ENCODE measurements around the gene ITGB5. TPM values are rescaled to one million over a fixed set of nuclear protein-coding genes. Genes with fewer than 3 reads are reported as not detected.

ITGB5 gene
- total and polyA plus RNA-seq, 5 experiments from 2014 or later, result 0.27 to 2.8 (median 0.94) TPM; not detected in 1

DNA sequence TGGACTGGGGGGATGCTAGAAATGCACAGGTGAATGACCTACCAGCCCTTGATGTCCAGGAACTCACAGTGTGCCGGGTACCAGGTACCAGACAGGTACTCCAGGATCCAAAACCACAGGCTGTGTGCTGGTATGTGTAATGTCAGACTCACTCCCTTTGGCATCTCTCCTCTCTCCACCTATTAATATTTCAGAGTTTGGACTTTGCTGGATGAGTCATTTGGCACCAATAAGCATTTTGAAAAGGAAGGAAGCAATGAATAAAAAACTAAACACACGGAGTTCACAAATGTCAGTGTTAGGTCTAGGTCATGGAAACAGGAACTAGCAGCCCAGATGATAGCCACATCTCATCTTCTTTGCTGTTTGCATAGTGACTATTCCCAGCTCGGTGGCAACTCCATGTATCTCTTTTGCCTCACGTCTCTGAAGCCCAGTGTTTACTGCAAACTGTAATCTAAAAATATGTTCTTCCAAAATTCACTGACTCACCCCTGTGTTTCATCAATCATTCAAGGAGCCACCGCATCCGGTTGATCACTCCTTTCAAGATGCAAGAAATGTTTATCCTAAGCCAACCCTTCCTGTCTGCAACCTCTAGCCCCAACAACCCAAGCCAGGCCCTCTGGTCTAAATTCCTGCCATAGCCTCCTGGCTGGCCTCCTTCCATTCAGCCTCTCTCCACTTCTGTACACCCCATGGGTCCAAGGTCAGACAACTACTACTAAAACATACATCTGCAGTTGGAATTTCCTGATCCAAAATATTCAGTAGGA lies 8.4 kb downstream of the ITGB5 start:
- Mint-ChIP-seq H3K27me3 (peaks cover 13 to 32% (median 22%) of the 10 kb centered on the region in 5 donors), H3K36me3 (no peaks in the 10 kb centered on the region), H3K4me1 (peaks cover 5 to 12% (median 10%) of the 10 kb centered on the region in 4 donors), H3K27ac (peak overlapping the region in 1 of 10 donors; percentile 23), H3K9me3 (no peaks in the 10 kb centered on the region), H3K4me3 (peak overlapping the region in 2 of 10 donors; percentile 3 to 7)
- DNase-seq (no peak), ATAC-seq (no peak)
- POLR2A ChIA-PET, result no interaction called here

GRCh38 chr3:124877674-124878073 lies 9.5 kb downstream of the ITGB5 start:
- Mint-ChIP-seq H3K4me1 (peaks cover 5 to 12% (median 10%) of the 10 kb centered on the region in 4 donors), H3K4me3 (no peak overlapping the region), H3K27ac (no peak overlapping the region), H3K27me3 (peaks cover 12 to 21% (median 16%) of the 10 kb centered on the region in 5 donors), H3K36me3 (no peaks in the 10 kb centered on the region), H3K9me3 (no peaks in the 10 kb centered on the region)
- POLR2A ChIA-PET, result no interaction called here
- DNase-seq (no peak), ATAC-seq (no peak)

DNA sequence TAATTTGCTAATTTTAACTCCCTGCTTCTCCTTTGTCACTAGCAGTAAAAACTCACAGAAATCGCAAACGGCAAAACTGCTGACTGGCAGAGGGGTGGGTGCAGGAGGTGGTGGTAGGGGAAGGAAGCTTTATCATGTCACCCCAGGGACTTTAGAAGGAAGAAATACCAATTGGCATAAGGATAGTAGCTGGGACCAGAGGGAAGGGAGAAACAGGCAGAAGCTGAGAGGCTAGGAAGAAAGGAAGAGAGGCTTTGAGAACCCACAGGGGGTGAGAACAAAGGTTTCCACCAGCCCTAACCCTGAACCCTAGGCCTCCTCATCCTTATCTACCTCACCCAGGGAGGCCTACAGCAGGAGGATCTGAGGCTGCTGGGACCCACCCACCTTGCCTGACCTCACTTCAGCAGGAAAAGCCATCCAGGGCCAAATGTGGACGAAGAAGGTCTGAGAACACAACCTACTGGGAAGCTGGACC lies 10.7 kb downstream of the ITGB5 start:
- H3K4me3 Mint-ChIP-seq, result no peak overlapping the region
- no peaks in the 10 kb centered on the region for H3K36me3 Mint-ChIP-seq
- peaks cover 5 to 10% (median 10%) of the 10 kb centered on the region in 5 donors for H3K27me3 Mint-ChIP-seq
- no peaks in the 10 kb centered on the region for H3K9me3 Mint-ChIP-seq
- H3K4me1 Mint-ChIP-seq, result peaks cover 5 to 12% (median 10%) of the 10 kb centered on the region in 4 donors
- no peak for ATAC-seq
- POLR2A ChIA-PET, result no interaction called here
- no peak overlapping the region for H3K27ac Mint-ChIP-seq
- DNase-seq, result no peak

- DNase-seq (no peak), ATAC-seq (no peak)
- Mint-ChIP-seq H3K4me1 (no peaks in the 10 kb centered on the region), H3K4me3 (no peak overlapping the region), H3K27ac (no peak overlapping the region), H3K27me3 (peaks cover 5 to 8% (median 6%) of the 10 kb centered on the region in 5 donors), H3K9me3 (no peaks in the 10 kb centered on the region), H3K36me3 (no peaks in the 10 kb centered on the region)
- POLR2A ChIA-PET, result no interaction called here
Observed at GRCh38 chr3:124873226-124873625, 13.9 kb downstream of the ITGB5 start.

- ATAC-seq (no peak), DNase-seq (no peak)
- no peak overlapping the region for H3K27ac Mint-ChIP-seq
- H3K4me1 Mint-ChIP-seq, result no peaks in the 10 kb centered on the region
- no peak overlapping the region for H3K4me3 Mint-ChIP-seq
- no peaks in the 10 kb centered on the region for H3K36me3 Mint-ChIP-seq
- H3K9me3 Mint-ChIP-seq, result no peaks in the 10 kb centered on the region
- POLR2A ChIA-PET, result no interaction called here
- peaks cover 6 to 22% (median 13%) of the 10 kb centered on the region in 5 donors for H3K27me3 Mint-ChIP-seq
Observed at GRCh38 chr3:124867511-124867910, 19.7 kb downstream of the ITGB5 start.

DNA sequence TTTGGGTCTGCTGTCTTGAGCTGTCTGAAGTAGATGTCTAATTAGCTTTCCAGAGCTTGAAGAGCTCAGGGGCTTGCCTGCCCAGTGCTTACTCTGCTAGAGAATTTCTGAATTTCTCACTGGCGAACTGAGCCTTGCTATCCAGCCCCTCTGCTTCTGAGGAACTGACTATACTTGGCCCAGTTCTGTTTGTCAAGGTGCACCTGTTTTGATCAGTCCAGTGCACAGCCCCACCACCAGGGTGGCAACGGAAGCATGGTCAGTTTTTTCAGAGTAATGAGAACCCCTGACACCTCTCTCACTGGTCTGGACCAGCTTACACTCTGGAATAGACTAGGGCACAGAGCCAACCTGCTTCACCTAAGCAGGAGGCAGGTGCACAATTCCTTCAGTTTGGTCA lies 25.2 kb downstream of the ITGB5 start:
- H3K9me3 Mint-ChIP-seq, result no peaks in the 10 kb centered on the region
- H3K36me3 Mint-ChIP-seq, result no peaks in the 10 kb centered on the region
- ATAC-seq (no peak), DNase-seq (no peak)
- POLR2A ChIA-PET, result no interaction called here
- peaks cover 0 to 10% (median 2%) of the 10 kb centered on the region in 5 donors for H3K27me3 Mint-ChIP-seq
- H3K4me1 Mint-ChIP-seq, result no peaks in the 10 kb centered on the region
- H3K27ac Mint-ChIP-seq, result no peak overlapping the region
- H3K4me3 Mint-ChIP-seq, result no peak overlapping the region

DNA sequence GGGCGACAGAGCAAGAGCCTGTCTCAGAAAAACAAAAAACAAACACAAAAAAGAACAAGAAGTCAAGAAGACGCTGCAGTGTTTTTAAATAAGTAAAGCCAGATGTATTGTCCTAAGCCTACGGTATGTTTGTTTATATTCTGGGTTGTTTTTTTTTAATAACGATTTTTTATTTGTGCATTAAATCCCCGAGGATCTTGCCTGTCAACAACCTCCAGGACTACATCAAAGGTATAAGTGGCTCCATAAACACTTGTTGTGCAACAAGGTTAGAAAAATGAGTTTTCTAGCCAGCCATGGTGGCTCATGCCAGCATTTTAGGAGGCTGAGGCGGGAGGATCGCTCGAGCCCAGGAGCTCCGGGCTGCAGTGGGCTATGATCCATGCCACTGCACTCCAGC lies 26.1 kb downstream of the ITGB5 start:
- H3K36me3 Mint-ChIP-seq, result no peaks in the 10 kb centered on the region
- no peak overlapping the region for H3K27ac Mint-ChIP-seq
- H3K4me3 Mint-ChIP-seq, result no peak overlapping the region
- POLR2A ChIA-PET, result no interaction called here
- ATAC-seq (no peak), DNase-seq (no peak)
- H3K9me3 Mint-ChIP-seq, result no peaks in the 10 kb centered on the region
- no peaks in the 10 kb centered on the region for H3K4me1 Mint-ChIP-seq
- H3K27me3 Mint-ChIP-seq, result peaks cover 0 to 8% (median 2%) of the 10 kb centered on the region in 5 donors

GRCh38 chr3:124860599-124860998 lies 26.6 kb downstream of the ITGB5 start:
- Mint-ChIP-seq H3K4me1 (no peaks in the 10 kb centered on the region), H3K27ac (no peak overlapping the region), H3K4me3 (no peak overlapping the region), H3K27me3 (peaks cover 0 to 12% (median 5%) of the 10 kb centered on the region in 5 donors), H3K9me3 (no peaks in the 10 kb centered on the region), H3K36me3 (peaks cover 0 to 1% (median 0%) of the 10 kb centered on the region in 3 donors)
- ATAC-seq (no peak), DNase-seq (no peak)
- POLR2A ChIA-PET, result no interaction called here

DNA sequence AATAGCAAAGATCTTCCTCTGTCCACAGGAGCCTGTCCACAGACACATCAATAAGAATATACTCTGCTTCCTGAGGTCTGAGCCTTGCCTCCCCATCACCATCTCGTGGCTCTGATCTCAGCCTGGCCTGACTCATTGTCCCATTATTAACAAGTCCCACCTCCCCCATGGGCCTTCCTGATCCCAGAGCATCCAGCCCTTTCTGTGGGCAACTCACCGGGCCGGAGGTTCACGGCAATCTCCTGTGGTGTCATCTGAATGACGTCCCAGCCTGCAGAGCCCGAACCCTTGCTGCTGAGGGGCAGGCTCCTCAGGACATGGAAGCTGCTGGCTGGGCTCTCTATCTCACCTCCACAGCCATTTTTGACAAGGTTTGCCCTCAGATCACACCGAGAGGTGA lies 28.1 kb downstream of the ITGB5 start:
- Mint-ChIP-seq H3K4me1 (no peaks in the 10 kb centered on the region), H3K9me3 (no peaks in the 10 kb centered on the region), H3K36me3 (peaks cover 0 to 1% (median 0%) of the 10 kb centered on the region in 3 donors), H3K4me3 (no peak overlapping the region), H3K27ac (no peak overlapping the region), H3K27me3 (peaks cover 2 to 14% (median 5%) of the 10 kb centered on the region in 5 donors)
- DNase-seq, result no peak
- no peak for ATAC-seq
- POLR2A ChIA-PET, result no interaction called here

GRCh38 chr3:124858275-124858674 lies 28.9 kb downstream of the ITGB5 start:
- H3K27ac Mint-ChIP-seq, result no peak overlapping the region
- no peak for ATAC-seq
- POLR2A ChIA-PET, result no interaction called here
- peaks cover 2 to 14% (median 5%) of the 10 kb centered on the region in 5 donors for H3K27me3 Mint-ChIP-seq
- H3K4me3 Mint-ChIP-seq, result no peak overlapping the region
- H3K4me1 Mint-ChIP-seq, result no peaks in the 10 kb centered on the region
- peaks cover 0 to 1% (median 0%) of the 10 kb centered on the region in 3 donors for H3K36me3 Mint-ChIP-seq
- H3K9me3 Mint-ChIP-seq, result no peaks in the 10 kb centered on the region
- DNase-seq, result no peak

GRCh38 chr3:124856677-124857076 lies 30.5 kb downstream of the ITGB5 start:
- no peaks in the 10 kb centered on the region for H3K9me3 Mint-ChIP-seq
- H3K4me1 Mint-ChIP-seq, result no peaks in the 10 kb centered on the region
- H3K36me3 Mint-ChIP-seq, result peaks cover 0 to 1% (median 0%) of the 10 kb centered on the region in 3 donors
- no peak overlapping the region for H3K4me3 Mint-ChIP-seq
- POLR2A ChIA-PET, result no interaction called here
- ATAC-seq (no peak), DNase-seq (no peak)
- H3K27ac Mint-ChIP-seq, result no peak overlapping the region
- peaks cover 2 to 14% (median 10%) of the 10 kb centered on the region in 5 donors for H3K27me3 Mint-ChIP-seq

- ATAC-seq, result no peak
- peaks cover 0 to 2% (median 0%) of the 10 kb centered on the region in 9 donors for H3K9me3 Mint-ChIP-seq
- no peak overlapping the region for H3K4me3 Mint-ChIP-seq
- no peak for DNase-seq
- H3K27me3 Mint-ChIP-seq, result peaks cover 2 to 12% (median 9%) of the 10 kb centered on the region in 5 donors
- POLR2A ChIA-PET, result no interaction called here
- peaks cover 0 to 1% (median 0%) of the 10 kb centered on the region in 3 donors for H3K36me3 Mint-ChIP-seq
- no peaks in the 10 kb centered on the region for H3K4me1 Mint-ChIP-seq
- H3K27ac Mint-ChIP-seq, result no peak overlapping the region
Observed at GRCh38 chr3:124854009-124854408, 33.2 kb downstream of the ITGB5 start.

DNA sequence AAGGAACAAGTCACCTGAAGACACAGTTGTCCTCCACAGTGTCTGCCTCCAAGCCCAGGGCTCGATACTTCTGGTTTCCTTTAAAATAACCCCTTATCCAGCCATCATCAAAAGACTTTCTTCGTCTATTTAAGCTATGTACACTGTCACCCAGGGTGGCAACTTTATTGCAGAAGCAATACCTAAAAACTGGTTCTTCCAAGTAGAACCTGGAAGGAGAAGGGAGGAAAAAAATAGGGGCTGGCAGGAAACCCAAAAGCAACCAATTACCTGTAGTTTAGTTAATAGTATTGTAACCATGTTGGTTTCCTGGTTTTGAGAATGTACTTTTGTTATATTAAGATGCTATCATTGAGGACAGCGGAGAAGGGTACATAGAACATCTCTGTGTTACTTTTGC lies 33.7 kb downstream of the ITGB5 start:
- peaks cover 2 to 12% (median 6%) of the 10 kb centered on the region in 5 donors for H3K27me3 Mint-ChIP-seq

More for the DNA sequence above, 33.7 kb downstream of the ITGB5 start:
- no peak for ATAC-seq
- Mint-ChIP-seq H3K27ac (no peak overlapping the region), H3K9me3 (peaks cover 0 to 2% (median 0%) of the 10 kb centered on the region in 9 donors), H3K4me3 (no peak overlapping the region), H3K36me3 (peaks cover 0 to 1% (median 0%) of the 10 kb centered on the region in 3 donors), H3K4me1 (no peaks in the 10 kb centered on the region)
- DNase-seq, result no peak
- POLR2A ChIA-PET, result no interaction called here

All from naive thymus-derived CD8-positive, alpha-beta T cell (primary cell).